BE2C (cell line): ENCODE results near the gene LOXL3.
A peak's percentile ranks its signal among the peaks of the same experiment; 100 is the strongest.

Source experiments
- DNase-seq: peaks from one replicate; pipeline ENCODE4 v3.0.0-alpha.2; 2020
- H3K27me3 ChIP-seq: fragments of 250-450 bp; sonication (Bioruptor Pico); 2 replicates; pipeline ENCODE4 v1.5.1; 2020; ENCODE audit warnings: mild to moderate bottlenecking
- H3K36me3 ChIP-seq: fragments of 250-450 bp; sonication (Bioruptor Pico); 2 replicates; pipeline ENCODE4 v1.5.1; 2020; ENCODE audit warnings: mild to moderate bottlenecking
- H3K4me1 ChIP-seq: fragments of 250-450 bp; sonication (Bioruptor Pico); 2 replicates; pipeline ENCODE4 v1.5.1; 2020
- H3K4me3 ChIP-seq: 2 replicates; pipeline ENCODE4 v1.5.1; 2011; ENCODE audit warnings: low read depth, low read length
- H3K9me3 ChIP-seq: fragments of 250-450 bp; sonication (Bioruptor Pico); 2 replicates; pipeline ENCODE4 v1.5.1; 2020
- TF ChIP-seq, protein P1 (sequence below): IDR thresholded peaks from 2 replicates; pipeline ENCODE4 v1.5.1; 2012; ENCODE audit warnings: mild to moderate bottlenecking, low read depth, low read length

Gene LOXL3

GRCh38 chr2:74524005-74524404, 29.7 kb downstream of the LOXL3 start:
- TF ChIP-seq, protein P1, sequence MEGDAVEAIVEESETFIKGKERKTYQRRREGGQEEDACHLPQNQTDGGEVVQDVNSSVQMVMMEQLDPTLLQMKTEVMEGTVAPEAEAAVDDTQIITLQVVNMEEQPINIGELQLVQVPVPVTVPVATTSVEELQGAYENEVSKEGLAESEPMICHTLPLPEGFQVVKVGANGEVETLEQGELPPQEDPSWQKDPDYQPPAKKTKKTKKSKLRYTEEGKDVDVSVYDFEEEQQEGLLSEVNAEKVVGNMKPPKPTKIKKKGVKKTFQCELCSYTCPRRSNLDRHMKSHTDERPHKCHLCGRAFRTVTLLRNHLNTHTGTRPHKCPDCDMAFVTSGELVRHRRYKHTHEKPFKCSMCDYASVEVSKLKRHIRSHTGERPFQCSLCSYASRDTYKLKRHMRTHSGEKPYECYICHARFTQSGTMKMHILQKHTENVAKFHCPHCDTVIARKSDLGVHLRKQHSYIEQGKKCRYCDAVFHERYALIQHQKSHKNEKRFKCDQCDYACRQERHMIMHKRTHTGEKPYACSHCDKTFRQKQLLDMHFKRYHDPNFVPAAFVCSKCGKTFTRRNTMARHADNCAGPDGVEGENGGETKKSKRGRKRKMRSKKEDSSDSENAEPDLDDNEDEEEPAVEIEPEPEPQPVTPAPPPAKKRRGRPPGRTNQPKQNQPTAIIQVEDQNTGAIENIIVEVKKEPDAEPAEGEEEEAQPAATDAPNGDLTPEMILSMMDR = no peak
- no peaks in the 10 kb centered on the region for H3K4me1 ChIP-seq
- no peak for DNase-seq

DNA sequence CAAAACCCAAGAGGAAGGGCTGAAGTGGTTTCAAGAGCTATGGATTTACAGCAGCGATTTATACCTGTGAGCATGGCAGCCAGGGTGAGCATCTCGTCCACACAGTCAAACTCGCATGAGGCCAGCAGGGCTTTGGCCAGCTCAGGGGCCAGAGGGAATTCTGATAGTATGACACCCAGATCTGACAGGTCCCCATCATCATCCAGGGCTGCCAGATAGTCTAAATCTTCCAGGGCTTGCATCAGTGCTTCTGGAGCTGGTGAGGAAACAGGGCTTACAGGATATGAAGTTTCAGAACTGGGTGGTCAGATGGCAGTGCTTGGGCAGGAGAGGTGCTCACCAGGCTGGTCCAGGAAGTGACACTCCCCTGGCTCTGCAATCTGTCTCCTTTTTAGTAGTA, 31.2 kb downstream of the LOXL3 start:
- H3K9me3 ChIP-seq = no peaks in the 10 kb centered on the region
- no peak overlapping the region for H3K4me3 ChIP-seq
- no peaks in the 10 kb centered on the region for H3K27me3 ChIP-seq
- no peaks in the 10 kb centered on the region; the same call in 1 of the 2 replicates for H3K4me1 ChIP-seq
- peaks cover 46% of the 10 kb centered on the region for H3K36me3 ChIP-seq
- TF ChIP-seq, protein P1 = no peak
- no peak for DNase-seq

More at GRCh38 chr2:74524005-74524404, 29.7 kb downstream of the LOXL3 start:
- no peaks in the 10 kb centered on the region for H3K9me3 ChIP-seq
- no peak overlapping the region for H3K4me3 ChIP-seq
- peaks cover 36% of the 10 kb centered on the region for H3K36me3 ChIP-seq
- H3K27me3 ChIP-seq = no peaks in the 10 kb centered on the region

- DNase-seq = no peak
- Histone ChIP-seq H3K4me3 (no peak overlapping the region; the same call in 1 of the 2 replicates), H3K4me1 (peaks cover 4% of the 10 kb centered on the region), H3K36me3 (peaks cover 54% of the 10 kb centered on the region), H3K27me3 (no peaks in the 10 kb centered on the region), H3K9me3 (no peaks in the 10 kb centered on the region; the same call in 1 of the 2 replicates)
- TF ChIP-seq, protein P1 = no peak
Observed at GRCh38 chr2:74516650-74517049, 37.1 kb downstream of the LOXL3 start.

- H3K27me3 ChIP-seq = no peaks in the 10 kb centered on the region
- no peak for DNase-seq
- peaks cover 54% of the 10 kb centered on the region for H3K36me3 ChIP-seq
- H3K4me1 ChIP-seq = peaks cover 4% of the 10 kb centered on the region
- no peak overlapping the region for H3K4me3 ChIP-seq
- no peaks in the 10 kb centered on the region; the same call in 1 of the 2 replicates for H3K9me3 ChIP-seq
- TF ChIP-seq, protein P1 = no peak
Observed at GRCh38 chr2:74515981-74516633, 37.6 kb downstream of the LOXL3 start.

DNA sequence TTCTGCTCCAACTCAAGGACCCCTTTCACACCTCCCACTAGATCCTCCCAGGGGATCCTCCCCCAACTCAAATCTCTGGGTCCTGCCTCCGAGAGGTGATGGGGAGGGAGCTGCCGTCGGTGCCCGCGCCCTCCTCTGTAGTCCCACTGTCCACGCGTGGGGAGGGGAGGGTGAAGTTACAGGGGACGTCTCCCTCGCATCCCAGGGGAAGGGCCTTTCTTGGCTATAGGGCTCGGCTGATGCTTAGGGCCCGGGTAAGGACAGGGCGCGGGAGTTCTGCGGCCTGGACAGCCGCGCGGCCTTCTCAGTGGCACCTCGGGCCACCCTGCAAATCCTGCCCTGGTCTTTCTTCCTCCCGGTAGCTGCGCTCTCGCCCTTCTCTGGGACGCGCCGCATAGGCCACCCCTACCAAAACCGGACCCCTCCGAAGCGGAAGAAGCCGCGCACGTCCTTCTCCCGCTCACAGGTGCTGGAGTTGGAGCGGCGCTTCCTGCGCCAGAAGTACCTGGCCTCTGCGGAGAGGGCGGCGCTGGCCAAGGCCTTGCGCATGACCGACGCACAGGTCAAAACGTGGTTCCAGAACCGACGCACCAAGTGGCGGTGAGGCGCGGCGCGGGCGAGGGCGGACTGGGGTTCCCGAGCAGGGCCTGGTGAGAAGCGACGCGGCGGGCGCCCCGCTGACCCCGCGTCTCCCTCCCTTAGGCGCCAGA, 38.3 kb downstream of the LOXL3 start:
- Histone ChIP-seq H3K4me1 (peaks cover 4% of the 10 kb centered on the region), H3K4me3 (peak overlapping the region; percentile 74), H3K27me3 (no peaks in the 10 kb centered on the region), H3K36me3 (peaks cover 54% of the 10 kb centered on the region), H3K9me3 (no peaks in the 10 kb centered on the region; the same call in 1 of the 2 replicates)
- TF ChIP-seq, protein P1 = no peak
- DNase-seq = no peak
